NCI-H526 (cell line): ENCODE measurements around the gene PTPRN2.
"Not testable (repeated sequence)": the region's sequence is repeated elsewhere in the genome, so short reads cannot be mapped to it uniquely, and the experiment has no call there.

Experiments used
- DNase-seq, 2 experiments: peaks; one replicate each; lab custom pipeline; 2025; lab: John Stamatoyannopoulos, UW

PTPRN2 gene

GRCh38 chr7:158419238-158419785, 168.3 kb downstream of the PTPRN2 start:
- no peak for DNase-seq

- DNase-seq: not testable (repeated sequence)
Measured at GRCh38 chr7:158418395-158418794, 169.2 kb downstream of the PTPRN2 start.

- no peak for DNase-seq
Measured at GRCh38 chr7:158416283-158416933, 171.2 kb downstream of the PTPRN2 start.

GRCh38 chr7:158415316-158415715, 172.3 kb downstream of the PTPRN2 start:
- no peak for DNase-seq

- DNase-seq: no peak
Measured at GRCh38 chr7:158414486-158414961, 173.1 kb downstream of the PTPRN2 start.

- DNase-seq: no peak
Measured at GRCh38 chr7:158414002-158414401, 173.6 kb downstream of the PTPRN2 start.

- DNase-seq: no peak
Measured at GRCh38 chr7:158411232-158411950, 176.2 kb downstream of the PTPRN2 start.

- no peak for DNase-seq
Measured at GRCh38 chr7:158410720-158411119, 176.9 kb downstream of the PTPRN2 start.

- no peak for DNase-seq
Measured at GRCh38 chr7:158409816-158410330, 177.8 kb downstream of the PTPRN2 start.

- no peak for DNase-seq
Measured at GRCh38 chr7:158409120-158409519, 178.5 kb downstream of the PTPRN2 start.

GRCh38 chr7:158408318-158408920, 179.2 kb downstream of the PTPRN2 start:
- DNase-seq: no peak

- peak; percentile 64 to 76 for DNase-seq
Measured at GRCh38 chr7:158407581-158408317, 179.9 kb downstream of the PTPRN2 start.

- no peak for DNase-seq
Measured at GRCh38 chr7:158406801-158407200, 180.8 kb downstream of the PTPRN2 start.

- no peak for DNase-seq
Measured at GRCh38 chr7:158406364-158406763, 181.3 kb downstream of the PTPRN2 start.

GRCh38 chr7:158405771-158406170, 181.9 kb downstream of the PTPRN2 start:
- DNase-seq: not testable (repeated sequence)

GRCh38 chr7:158405324-158405723, 182.3 kb downstream of the PTPRN2 start:
- DNase-seq: no peak

- no peak for DNase-seq
Measured at GRCh38 chr7:158404031-158404761, 183.4 kb downstream of the PTPRN2 start.

- no peak for DNase-seq
Measured at GRCh38 chr7:158403013-158403821, 184.4 kb downstream of the PTPRN2 start.

- DNase-seq: no peak
Measured at GRCh38 chr7:158402471-158402870, 185.2 kb downstream of the PTPRN2 start.

- DNase-seq: no peak
Measured at GRCh38 chr7:158401826-158402225, 185.8 kb downstream of the PTPRN2 start.
